A204.1 (cell line): ENCODE measurements around the gene ARSB.
A peak's percentile ranks its signal among the peaks of the same experiment; 100 is the strongest.
"Not testable (repeated sequence)": the region's sequence is repeated elsewhere in the genome, so short reads cannot be mapped to it uniquely, and the experiment has no call there.

Experiments
- FAIRE-seq: peaks from 2 replicates; lab custom pipeline; 2012; peaks lifted over from hg19 to GRCh38; lab: Jason Lieb, UNC

ARSB gene

DNA sequence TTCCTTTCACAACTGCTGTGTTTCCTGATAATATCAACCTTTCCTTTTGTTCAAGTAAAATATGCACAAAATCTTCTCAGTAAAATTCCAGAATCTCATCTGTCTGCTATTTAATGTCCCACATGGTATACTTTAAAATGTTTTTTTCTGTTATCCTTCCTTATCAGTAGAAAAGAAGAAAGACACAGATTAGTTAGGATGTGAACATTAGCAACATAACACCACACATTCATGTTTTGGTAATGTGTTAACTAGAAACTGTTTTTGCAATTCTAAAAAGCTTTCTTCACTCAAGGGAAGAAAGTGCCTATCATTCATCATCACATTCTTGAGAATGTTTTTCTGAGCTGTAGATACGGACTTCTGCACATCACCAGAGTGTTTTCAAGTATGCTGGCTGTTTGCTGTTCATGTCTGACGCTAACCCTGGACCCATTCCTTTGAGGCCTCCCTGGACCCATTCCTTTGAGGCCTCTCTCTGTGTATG, 10.5 kb upstream of the ARSB start:
- no peak for FAIRE-seq

DNA sequence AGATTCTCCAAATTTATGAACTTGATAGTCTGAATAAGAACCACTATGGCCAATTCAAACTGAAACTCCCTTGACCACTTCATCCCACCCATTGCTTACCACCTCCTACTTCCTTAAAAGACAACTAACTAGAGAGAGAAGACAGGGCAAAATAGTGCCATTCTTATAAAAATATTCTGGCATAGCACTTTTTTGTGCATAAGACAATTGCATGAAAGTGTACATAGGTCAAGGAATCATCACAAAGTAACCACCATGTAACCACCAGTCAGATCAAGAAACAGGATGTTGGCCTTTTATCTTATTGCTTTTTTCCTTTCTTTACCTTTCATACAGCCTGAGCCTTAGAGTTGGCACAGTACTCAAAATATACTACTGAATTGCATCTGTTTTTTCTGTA, 8.1 kb upstream of the ARSB start:
- no peak for FAIRE-seq

DNA sequence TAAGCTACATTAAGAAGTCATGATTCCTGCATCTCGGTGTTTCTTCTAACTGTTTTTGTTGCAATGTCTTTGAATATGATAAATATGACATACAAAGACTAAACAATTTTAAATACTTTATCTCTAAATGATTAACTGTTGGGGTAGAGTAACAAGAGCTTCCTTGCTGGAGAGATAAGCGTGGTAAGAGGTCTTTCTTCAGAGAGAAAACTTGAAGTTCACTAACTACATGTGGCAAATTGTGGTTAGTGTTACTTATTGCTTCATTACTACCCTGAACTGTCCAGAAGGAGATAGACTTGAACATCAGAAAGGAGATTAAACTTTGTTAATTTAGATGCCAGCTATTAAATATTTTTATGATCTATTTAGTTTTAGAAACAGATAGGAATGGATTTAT, 7.0 kb upstream of the ARSB start:
- no peak for FAIRE-seq

DNA sequence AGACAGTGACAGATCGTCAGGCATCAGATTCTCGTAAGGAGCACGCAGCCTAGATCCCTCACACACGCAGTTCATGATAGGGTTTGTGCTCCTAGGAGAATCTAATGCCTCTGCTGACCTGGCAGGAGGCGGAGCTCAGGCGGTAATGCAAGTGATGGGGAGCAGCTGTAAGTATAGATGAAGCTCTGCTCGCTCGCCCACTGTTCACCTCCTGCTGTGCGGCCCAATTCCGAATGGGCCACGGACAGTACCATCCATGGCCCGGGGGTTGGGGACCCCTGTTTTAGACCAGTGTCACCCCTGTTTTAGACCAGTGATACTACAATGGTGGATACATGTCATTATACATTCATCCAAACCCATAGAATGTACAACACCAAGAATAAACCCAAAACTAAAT, 4.0 kb upstream of the ARSB start:
- no peak for FAIRE-seq

DNA sequence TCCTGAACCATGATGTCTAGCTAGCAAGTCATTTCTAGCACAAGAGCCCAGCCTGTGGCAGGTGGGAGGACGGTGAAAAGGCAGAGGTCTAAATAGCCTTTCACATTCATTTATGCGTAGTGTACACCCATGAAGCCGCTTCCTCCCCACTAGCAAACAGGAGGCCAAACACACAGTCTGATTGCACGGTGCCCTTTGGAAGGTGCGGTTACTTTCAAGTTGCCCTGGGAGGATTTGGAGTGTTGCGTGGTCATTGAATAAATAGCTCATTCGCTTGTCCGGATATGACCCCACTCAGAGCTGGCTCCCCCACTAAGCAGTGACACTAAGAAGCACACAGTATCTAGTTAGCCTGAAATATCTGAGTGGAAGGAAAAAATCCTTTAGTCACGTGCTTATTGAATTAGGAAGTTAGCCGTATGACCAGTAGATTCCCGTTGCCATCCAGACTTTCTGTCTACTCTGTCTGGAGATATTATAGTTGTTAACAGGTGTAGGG, 664 bp upstream of the ARSB start:
- FAIRE-seq, result no peak

DNA sequence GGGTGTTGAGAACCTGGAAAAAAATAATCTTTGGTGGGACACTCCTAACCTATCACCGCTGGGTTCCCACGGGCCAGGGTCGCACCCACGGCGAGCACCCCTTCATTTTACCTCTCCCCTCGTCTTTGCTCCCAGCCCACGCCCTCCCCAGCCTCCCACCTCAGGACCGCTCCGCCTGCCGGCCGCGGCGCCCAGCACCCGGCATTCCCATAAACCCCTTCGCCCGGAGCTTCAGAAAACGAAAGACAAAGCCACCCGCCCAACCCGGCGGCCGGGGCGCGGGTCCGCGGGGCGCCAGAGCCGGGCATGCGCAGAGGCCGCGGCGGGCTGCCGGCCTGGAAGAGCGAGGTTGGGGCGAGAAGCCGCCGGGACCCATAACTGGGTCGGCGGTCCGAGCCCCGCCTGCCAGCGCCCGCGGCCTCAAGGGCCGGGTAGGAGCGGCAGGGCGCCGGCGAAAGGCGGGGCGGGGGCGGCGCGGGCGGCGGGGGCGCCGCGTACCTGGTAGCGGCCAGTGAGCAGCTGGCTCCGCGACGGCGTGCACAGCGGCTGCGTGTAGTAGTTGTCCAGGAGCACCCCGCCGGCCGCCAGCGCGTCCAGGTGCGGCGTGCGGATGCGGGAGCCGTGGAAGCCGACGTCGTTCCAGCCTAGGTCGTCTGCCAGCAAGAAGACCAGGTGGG, 533 bp downstream of the ARSB start:
- FAIRE-seq, result no peak

DNA sequence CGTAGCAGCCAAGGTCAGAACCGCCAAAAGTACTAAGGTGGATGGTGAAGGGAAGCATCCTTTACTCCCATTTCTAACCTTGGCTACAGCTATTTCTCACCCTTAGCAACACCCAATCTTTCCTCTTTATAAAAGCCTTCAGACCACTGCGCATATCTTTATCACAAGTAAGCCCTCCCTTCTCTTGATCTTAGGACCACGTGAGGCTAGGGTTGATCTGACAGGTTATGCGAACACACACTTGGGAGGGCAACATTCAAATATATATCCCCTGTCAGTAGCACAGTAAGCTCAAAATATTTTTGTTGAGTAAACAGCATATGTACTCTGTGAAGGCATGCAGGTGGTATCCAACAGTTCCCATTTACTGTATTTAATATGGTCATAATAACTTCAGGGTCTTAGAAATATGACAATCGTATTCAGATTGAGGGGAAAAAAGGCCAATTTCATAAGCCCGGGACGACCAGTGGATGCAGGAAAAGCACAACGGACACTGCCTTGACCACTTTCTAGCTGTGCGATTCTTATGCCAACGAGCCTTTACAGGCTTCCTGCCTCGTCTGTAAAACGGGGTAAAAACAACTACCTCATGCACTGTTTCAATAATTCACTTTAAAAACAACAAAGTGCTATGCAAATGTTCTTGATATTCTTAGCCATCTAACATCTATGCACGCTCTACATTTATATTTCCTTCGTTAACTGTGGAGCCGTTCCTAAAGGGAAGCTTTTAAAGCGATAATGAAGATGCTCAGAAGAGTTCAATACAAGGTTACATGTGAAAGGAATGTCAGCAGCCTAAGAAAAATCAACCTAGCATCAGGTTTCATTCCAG, 1.3 kb downstream of the ARSB start:
- FAIRE-seq, result no peak

DNA sequence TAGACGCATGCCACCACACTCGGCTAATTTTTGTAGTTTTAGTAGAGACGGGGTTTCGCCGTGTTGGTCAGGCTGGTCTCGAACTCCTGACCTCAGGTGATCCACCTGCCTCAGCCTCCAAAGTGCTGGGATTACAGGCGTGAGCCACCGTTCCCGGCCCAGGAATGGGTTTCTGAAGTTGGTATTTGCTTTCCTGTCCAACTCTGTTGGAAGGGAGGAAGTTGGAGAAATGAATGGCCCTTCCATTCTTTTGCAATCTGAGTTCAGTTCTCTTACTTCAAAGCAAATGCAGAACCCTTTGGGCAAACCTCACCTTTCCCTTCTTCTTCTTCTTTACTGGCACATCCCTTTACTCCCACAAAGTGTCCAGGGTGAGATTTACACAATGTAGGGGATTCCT, 1.9 kb downstream of the ARSB start:
- not testable (repeated sequence) for FAIRE-seq

DNA sequence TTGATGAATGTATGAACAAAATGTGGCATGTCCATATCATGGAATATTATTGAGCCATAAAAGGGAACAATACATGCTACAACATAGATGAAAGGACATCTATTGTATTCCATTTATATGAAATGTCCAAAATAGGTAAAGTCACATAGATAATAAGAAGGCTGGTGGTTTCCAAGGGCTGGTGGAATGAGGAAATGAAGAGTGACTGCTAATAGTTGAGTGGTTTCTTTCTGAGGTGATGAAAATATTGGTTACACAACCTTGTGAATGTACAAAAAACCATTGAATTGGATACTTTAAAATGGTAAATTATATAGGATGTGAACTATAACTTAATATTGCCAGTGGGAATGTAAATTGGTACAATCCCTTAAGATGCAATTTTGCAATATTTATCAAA, 5.2 kb downstream of the ARSB start:
- no peak for FAIRE-seq

DNA sequence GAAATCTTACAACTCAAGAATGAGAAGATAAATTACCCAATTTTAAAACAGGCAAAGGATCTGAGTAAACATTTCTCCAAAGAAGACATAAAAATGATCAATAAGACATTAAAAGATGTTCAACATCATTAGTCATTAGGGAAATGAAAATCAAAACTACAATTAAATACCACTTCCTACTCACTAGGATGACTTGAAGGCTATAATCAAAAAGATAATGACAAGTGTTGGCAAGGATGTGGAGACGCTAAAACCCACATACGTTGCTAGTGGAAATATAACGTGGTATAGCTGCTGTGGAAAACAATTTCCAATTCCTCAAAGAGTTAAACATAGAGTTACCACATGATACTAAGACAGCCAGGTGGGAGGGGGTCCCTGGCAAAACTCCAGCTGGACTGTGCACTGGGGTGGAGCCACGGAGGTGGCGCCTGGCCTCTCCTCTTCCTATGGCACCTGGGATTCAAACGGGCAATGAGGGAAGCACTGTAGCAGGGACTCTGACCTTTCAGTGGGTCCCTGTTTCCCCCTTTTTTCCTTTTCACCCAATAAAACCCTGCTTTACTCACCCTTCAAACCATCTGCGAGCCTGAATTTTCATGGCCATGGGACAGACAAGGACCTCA, 5.9 kb downstream of the ARSB start:
- no peak for FAIRE-seq

DNA sequence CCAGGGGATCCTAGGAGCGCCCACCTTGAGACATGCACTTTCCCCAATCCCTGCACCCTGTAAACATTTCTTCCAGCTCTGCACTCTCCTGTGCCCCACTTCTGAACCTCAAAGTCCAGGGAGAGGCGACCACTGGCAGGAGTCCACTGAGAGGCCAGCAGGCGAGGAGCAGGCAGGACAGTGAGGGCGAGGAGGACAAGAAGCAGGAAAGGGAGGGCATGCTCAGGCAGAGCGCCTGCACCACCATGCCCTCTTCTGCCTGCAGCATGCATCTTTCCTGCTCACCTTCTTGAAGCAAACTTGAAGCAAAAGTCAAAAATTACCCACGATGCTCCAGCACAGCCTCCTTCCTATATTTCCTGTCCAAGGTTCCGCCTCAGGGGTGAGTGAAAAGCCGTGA, 10.1 kb downstream of the ARSB start:
- FAIRE-seq, result no peak

DNA sequence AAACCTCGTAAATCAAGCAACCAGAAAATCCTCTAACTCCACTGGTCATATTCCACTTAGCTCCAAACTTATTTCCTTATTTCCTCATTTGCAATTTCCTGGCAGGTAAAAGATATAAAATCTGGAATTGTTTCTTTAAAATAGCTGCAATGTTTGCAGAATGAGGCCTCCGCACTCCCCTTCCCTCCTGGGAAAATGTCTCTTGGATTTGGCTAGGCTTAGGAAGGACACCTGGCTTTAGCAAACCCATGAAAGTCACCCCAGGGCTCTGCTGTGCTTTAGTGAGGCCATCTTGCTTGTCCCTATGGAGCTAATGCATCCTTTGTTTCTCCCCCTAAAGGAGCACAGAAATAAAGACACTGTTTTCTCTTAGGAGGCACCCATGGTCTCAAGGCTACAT, 10.5 kb downstream of the ARSB start:
- no peak for FAIRE-seq

DNA sequence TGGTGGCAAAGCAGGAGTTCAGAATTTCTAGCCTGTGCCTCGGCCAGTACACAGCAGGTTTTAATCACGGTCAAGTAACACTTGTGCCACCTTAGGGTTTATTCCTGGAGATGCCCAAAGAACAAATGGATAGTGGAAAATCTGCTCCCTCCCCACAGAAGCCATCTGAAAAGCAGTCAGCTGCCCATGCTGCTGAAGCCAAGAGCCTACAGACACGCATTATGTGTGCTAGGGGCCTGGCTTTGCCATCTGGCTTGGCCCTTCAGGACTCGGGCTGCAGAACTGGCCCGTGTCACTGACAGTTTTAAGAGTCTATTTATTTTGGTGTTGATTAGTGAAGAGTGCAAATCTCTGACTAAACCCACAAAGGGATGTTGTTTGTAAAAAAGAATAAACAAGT, 11.1 kb downstream of the ARSB start:
- no peak for FAIRE-seq

DNA sequence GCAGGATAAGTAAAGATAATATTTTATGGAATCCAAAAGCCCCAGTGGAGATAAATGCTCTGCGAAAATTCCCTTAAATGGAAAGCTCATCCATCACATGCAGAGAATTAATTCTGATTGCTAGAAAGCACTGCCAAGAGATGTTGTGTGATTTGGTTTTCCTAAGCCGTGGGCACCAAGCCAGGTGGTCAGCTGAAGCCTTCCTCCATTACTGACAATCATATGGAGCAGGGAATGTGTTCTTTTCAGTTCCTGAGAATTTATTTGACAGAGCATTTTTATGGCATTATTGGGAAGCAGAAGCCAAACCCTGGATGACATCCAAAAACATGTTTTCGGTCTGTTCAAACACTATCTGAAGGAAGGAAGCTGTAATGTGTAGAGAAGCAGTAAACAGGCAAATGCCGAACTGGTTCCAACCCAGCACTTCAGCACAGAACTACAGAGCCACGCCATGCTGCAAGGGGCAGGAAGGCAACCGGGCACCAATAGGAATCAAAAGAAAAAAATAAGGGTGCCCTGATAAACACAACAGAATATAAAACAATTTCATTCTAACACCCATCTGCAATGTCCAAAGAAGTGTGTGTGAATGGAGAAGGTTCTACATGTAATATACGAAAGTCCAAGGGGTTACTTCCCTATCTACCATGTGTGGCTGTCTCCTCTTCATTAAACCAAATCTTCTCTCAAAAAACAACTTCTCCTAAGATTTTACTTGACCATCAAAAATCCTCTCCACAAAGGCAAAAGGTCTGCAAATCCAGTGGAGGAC, 12.3 kb downstream of the ARSB start:
- no peak for FAIRE-seq

DNA sequence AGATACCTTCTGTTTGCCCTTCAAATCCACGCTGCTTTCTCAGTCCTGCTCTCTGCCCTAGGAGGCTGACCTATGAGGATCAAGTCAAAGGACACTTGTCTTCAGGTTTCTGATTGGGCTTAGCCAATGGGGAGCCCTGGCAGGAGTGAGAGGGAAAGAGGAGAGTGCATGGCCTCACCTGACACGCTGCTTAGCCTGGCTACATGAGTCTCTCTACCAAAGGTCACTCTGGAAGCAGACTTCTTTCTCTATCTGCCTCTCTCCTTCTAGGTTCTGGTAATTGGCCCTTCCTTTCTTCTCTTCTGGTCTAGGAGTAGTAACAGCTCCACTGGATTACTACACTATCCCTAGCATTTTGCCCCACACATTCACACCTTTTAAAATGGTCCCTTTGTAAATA, 13.1 kb downstream of the ARSB start:
- FAIRE-seq, result no peak

DNA sequence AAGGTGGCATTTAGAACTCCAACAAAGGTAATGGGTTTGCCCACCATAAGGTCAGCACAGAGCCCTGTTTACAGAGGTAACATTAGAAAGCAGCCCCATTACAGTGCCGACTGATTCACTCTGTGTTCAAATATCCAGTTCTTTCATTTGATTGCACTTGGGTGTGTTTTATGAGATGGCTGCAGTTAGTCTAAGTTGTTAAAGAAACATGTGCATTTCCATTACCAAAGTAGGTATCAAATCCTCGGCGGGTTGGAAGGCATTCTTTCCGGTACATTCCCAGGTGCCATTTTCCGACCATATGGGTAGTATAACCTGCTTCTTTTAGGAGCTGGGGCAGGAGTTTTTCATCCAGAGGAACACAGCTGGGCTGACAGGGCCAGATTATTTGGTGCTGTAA, 16.3 kb downstream of the ARSB start:
- FAIRE-seq, result no peak

DNA sequence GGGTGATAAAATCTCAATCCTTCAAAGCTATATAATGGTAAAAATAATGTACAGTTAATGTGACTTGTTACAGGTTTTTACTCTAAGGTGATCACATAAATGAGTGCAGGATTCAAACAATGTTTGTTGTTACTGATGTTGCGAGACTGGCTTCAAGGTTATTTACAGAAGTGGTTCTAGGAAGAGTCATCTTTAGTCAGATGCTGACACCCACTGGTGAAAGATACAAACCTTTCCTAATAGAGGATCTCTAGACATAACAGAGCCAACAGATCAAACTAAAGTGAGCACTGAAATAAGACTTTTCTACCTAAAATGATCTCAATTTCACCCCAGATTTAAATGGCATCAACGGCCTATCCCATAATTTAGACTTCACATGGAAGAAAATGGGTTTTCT, 20.2 kb downstream of the ARSB start:
- FAIRE-seq, result peak; percentile 58

DNA sequence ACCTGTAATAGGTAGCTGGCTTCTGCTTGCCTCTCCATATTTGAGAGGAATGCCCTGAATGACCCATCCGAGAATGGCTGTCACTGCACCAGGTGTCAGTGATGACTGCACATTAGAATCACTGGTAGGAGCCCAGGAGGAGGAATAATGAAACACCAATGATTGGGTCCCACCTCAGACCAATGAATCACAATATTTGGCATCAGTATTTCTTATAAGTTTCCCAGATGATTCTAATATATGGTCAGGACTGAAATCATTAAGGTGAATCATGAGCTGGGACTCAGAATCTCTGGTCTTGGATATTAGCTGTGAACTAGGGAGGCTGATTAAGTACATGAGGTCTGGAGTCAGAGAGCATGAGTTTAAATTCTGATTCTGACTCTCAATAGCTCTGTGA, 23.4 kb downstream of the ARSB start:
- FAIRE-seq, result no peak

DNA sequence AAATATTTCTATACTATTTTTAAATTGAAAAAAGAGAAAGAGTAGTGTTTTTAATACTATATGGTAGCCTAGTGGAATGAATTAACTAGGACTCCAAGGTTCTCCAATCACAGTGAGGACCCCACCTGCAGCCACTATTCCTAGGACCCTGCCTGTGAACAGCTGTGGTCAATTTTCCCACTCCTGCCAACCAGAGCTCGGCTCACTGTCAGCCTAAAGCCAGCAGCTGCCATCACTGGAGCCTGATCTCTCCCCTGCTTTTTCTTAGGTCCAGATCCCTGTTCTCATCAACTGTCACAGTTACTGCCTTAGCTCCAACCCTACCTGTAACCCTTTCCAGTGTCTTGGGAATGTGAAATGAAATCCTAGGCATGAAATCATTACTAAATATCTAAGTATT, 25.3 kb downstream of the ARSB start:
- FAIRE-seq, result no peak

DNA sequence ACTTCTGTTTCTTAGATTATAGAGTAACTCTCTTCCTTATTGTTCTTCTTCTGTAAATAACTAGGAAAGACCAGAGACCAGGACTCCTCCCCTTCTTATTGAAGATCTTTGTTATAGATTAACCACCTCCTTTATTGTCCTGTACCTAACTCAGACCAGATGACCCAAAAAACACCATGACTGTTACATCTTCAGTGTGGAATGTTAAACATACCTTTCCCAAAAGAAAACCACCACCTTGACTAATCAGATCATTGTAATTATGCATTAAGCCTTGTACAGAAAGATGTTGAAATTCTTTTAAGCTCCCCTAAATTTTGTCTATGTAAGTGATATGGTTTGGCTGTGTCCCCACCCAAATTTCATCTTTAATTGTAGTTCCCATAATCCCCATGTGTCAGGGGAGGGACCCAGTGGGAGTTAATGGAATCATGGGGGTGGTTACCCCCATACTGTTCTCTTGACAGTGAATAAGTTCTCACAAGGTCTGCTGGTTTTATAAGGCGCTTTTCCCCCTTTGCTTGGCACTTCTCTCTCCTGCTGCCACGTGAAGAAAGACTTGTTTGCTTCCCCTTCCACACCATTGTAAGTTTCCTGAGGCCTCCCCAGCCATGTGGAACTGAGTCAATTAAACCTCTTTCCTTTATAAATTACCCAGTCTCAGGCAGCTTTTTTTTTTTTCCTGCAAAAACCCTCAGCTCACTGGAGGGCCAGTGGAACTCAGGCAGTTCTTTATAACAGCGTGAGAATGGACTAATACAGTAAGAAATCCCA, 26.3 kb downstream of the ARSB start:
- FAIRE-seq, result no peak

DNA sequence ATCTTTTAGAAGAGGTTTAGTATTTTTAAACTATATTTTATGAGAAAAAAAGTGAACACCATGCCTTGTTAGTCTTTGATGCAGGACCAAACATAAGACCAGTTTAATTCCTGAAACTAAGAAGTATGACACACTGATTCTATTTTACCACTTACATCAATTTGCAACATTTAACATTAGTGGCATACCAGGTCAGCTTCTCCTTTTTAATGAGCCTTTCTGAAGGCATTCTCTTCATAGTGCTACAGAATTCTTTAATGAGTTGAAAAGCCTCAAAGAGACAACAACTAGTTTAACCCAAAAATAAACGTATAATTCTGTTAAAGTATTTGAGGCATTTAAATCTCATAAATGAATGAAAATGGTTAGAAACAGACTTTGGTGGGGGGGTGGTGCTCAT, 28.2 kb downstream of the ARSB start:
- no peak for FAIRE-seq
